ENCODE data around the gene RASAL2. TPM values are rescaled to one million over a fixed set of nuclear protein-coding genes. Genes with fewer than 3 reads are reported as not detected.
A peak's percentile ranks its signal among the peaks of the same experiment; 100 is the strongest.

Gene RASAL2
- total and polyA plus RNA-seq, 4 experiments from 2014 or later: 0.28 to 0.32 TPM; not detected in 2

GRCh38 chr1:178504286-178504685 lies 410.4 kb downstream of the RASAL2 start:
- intact Hi-C loops (cut with micrococcal nuclease): no loop called here
- H3K27me3 Mint-ChIP-seq: peaks cover 0 to 5% of the 10 kb centered on the region in 2 donors
- CTCF ChIA-PET (ENCODE audit: partially characterized antibody): interaction anchor here (1.2 kb wide), 1 partner anchor 23 kb away, joined by 3 read pairs; no protein-coding TSS in a partner anchor
- no peak overlapping the region for H3K4me3 Mint-ChIP-seq
- no peak for DNase-seq
- H3K9me3 Mint-ChIP-seq: no peaks in the 10 kb centered on the region
- H3K9me3 ChIP-seq (ENCODE audit: control insufficient read depth in 1 of 2, low read length in 2 of 2): no peaks in the 10 kb centered on the region
- no peak overlapping the region for H3K27ac ChIP-seq (ENCODE audit: low read depth, low read length)
- no peaks in the 10 kb centered on the region for H3K4me1 Mint-ChIP-seq
- no peak overlapping the region for H3K4me3 ChIP-seq (ENCODE audit: low read length in 2 of 2)
- no peaks in the 10 kb centered on the region for H3K4me1 ChIP-seq (ENCODE audit: insufficient read depth, low read length)
- H3K27me3 ChIP-seq (ENCODE audit: insufficient read depth, low read length): no peaks in the 10 kb centered on the region
- no peak overlapping the region for H3K27ac Mint-ChIP-seq
- H3K36me3 Mint-ChIP-seq: no peaks in the 10 kb centered on the region
- POLR2A ChIA-PET (ENCODE audit: partially characterized antibody): no interaction called here
- H3K36me3 ChIP-seq (ENCODE audit: insufficient read depth, low read length): no peaks in the 10 kb centered on the region

GRCh38 chr1:178506177-178506576 lies 412.3 kb downstream of the RASAL2 start:
- Histone ChIP-seq H3K4me1 (ENCODE audit: insufficient read depth, low read length) (no peaks in the 10 kb centered on the region), H3K36me3 (ENCODE audit: insufficient read depth, low read length) (no peaks in the 10 kb centered on the region), H3K9me3 (ENCODE audit: control insufficient read depth in 1 of 2, low read length in 2 of 2) (no peaks in the 10 kb centered on the region), H3K4me3 (ENCODE audit: low read length in 2 of 2) (no peak overlapping the region), H3K27ac (ENCODE audit: low read depth, low read length) (no peak overlapping the region), H3K27me3 (ENCODE audit: insufficient read depth, low read length) (no peaks in the 10 kb centered on the region)
- Mint-ChIP-seq H3K27ac (peak overlapping the region in 1 of 7 donors; percentile 25), H3K36me3 (no peaks in the 10 kb centered on the region), H3K4me3 (no peak overlapping the region), H3K27me3 (peaks cover 0 to 5% of the 10 kb centered on the region in 2 donors), H3K9me3 (no peaks in the 10 kb centered on the region), H3K4me1 (no peaks in the 10 kb centered on the region)
- CTCF ChIA-PET (ENCODE audit: partially characterized antibody): no interaction called here
- POLR2A ChIA-PET (ENCODE audit: partially characterized antibody): no interaction called here
- intact Hi-C loops (cut with micrococcal nuclease): no loop called here
- DNase-seq: no peak

- DNase-seq: no peak
- H3K9me3 ChIP-seq (ENCODE audit: control insufficient read depth in 1 of 2, low read length in 2 of 2): no peaks in the 10 kb centered on the region
- Mint-ChIP-seq H3K27me3 (peaks cover 0 to 5% of the 10 kb centered on the region in 2 donors), H3K36me3 (no peaks in the 10 kb centered on the region), H3K9me3 (no peaks in the 10 kb centered on the region), H3K27ac (no peak overlapping the region), H3K4me1 (no peaks in the 10 kb centered on the region), H3K4me3 (no peak overlapping the region)
- H3K4me3 ChIP-seq (ENCODE audit: low read length in 2 of 2): no peak overlapping the region
- H3K27ac ChIP-seq (ENCODE audit: low read depth, low read length): no peak overlapping the region
- ChIA-PET POLR2A (ENCODE audit: partially characterized antibody) (no interaction called here), CTCF (ENCODE audit: partially characterized antibody) (no interaction called here)
- no peaks in the 10 kb centered on the region for H3K27me3 ChIP-seq (ENCODE audit: insufficient read depth, low read length)
- H3K36me3 ChIP-seq (ENCODE audit: insufficient read depth, low read length): no peaks in the 10 kb centered on the region
- no peaks in the 10 kb centered on the region for H3K4me1 ChIP-seq (ENCODE audit: insufficient read depth, low read length)
- intact Hi-C loops (cut with micrococcal nuclease): no loop called here
These were observed 412.8 kb downstream of the RASAL2 start for GRCh38 chr1:178506669-178507068.

GRCh38 chr1:178509414-178510007 lies 415.6 kb downstream of the RASAL2 start:
- H3K36me3 ChIP-seq (ENCODE audit: insufficient read depth, low read length): no peaks in the 10 kb centered on the region
- Mint-ChIP-seq H3K36me3 (no peaks in the 10 kb centered on the region), H3K27ac (no peak overlapping the region), H3K27me3 (peaks cover 0 to 3% of the 10 kb centered on the region in 2 donors), H3K4me3 (no peak overlapping the region), H3K4me1 (no peaks in the 10 kb centered on the region), H3K9me3 (no peaks in the 10 kb centered on the region)
- POLR2A ChIA-PET (ENCODE audit: partially characterized antibody): no interaction called here
- no peaks in the 10 kb centered on the region for H3K27me3 ChIP-seq (ENCODE audit: insufficient read depth, low read length)
- no peaks in the 10 kb centered on the region for H3K4me1 ChIP-seq (ENCODE audit: insufficient read depth, low read length)
- intact Hi-C loops (cut with micrococcal nuclease): no loop called here
- no peak overlapping the region for H3K27ac ChIP-seq (ENCODE audit: low read depth, low read length)
- CTCF ChIA-PET (ENCODE audit: partially characterized antibody): no interaction called here
- H3K9me3 ChIP-seq (ENCODE audit: control insufficient read depth in 1 of 2, low read length in 2 of 2): no peaks in the 10 kb centered on the region
- H3K4me3 ChIP-seq (ENCODE audit: low read length in 2 of 2): no peak overlapping the region
- DNase-seq: no peak

GRCh38 chr1:178510155-178510554 lies 416.3 kb downstream of the RASAL2 start:
- H3K27me3 Mint-ChIP-seq: peaks cover 0 to 3% of the 10 kb centered on the region in 2 donors
- intact Hi-C loops (cut with micrococcal nuclease): no loop called here
- Histone ChIP-seq H3K27me3 (ENCODE audit: insufficient read depth, low read length) (no peaks in the 10 kb centered on the region), H3K27ac (ENCODE audit: low read depth, low read length) (no peak overlapping the region), H3K4me1 (ENCODE audit: insufficient read depth, low read length) (no peaks in the 10 kb centered on the region), H3K9me3 (ENCODE audit: control insufficient read depth in 1 of 2, low read length in 2 of 2) (no peaks in the 10 kb centered on the region), H3K36me3 (ENCODE audit: insufficient read depth, low read length) (no peaks in the 10 kb centered on the region), H3K4me3 (ENCODE audit: low read length in 2 of 2) (no peak overlapping the region)
- CTCF ChIA-PET (ENCODE audit: partially characterized antibody): no interaction called here
- DNase-seq: no peak
- H3K27ac Mint-ChIP-seq: no peak overlapping the region
- no peaks in the 10 kb centered on the region for H3K9me3 Mint-ChIP-seq
- POLR2A ChIA-PET (ENCODE audit: partially characterized antibody): no interaction called here
- no peaks in the 10 kb centered on the region for H3K36me3 Mint-ChIP-seq
- no peak overlapping the region for H3K4me3 Mint-ChIP-seq
- H3K4me1 Mint-ChIP-seq: no peaks in the 10 kb centered on the region

- CTCF ChIA-PET (ENCODE audit: partially characterized antibody): no interaction called here
- H3K27ac ChIP-seq (ENCODE audit: low read depth, low read length): no peak within 1 kb of the TSS
- Mint-ChIP-seq H3K36me3 (no peaks in the 10 kb centered on the region), H3K4me1 (no peaks in the 10 kb centered on the region), H3K27me3 (peaks cover 0 to 3% of the 10 kb centered on the region in 2 donors), H3K4me3 (no peak within 1 kb of the TSS), H3K27ac (no peak within 1 kb of the TSS), H3K9me3 (no peaks in the 10 kb centered on the region)
- no peak for DNase-seq
- H3K4me1 ChIP-seq (ENCODE audit: insufficient read depth, low read length): no peaks in the 10 kb centered on the region
- no peaks in the 10 kb centered on the region for H3K9me3 ChIP-seq (ENCODE audit: control insufficient read depth in 1 of 2, low read length in 2 of 2)
- POLR2A ChIA-PET (ENCODE audit: partially characterized antibody): no interaction called here
- no peaks in the 10 kb centered on the region for H3K27me3 ChIP-seq (ENCODE audit: insufficient read depth, low read length)
- H3K36me3 ChIP-seq (ENCODE audit: insufficient read depth, low read length): no peaks in the 10 kb centered on the region
- intact Hi-C loops (cut with micrococcal nuclease): no loop called here
- no peak within 1 kb of the TSS for H3K4me3 ChIP-seq (ENCODE audit: low read length in 2 of 2)
These were observed 418.8 kb downstream of the RASAL2 start, which contains the start of gene TEX35 for GRCh38 chr1:178512566-178513277. Gene TEX35, plus strand, starts transcription at chr1:178513109. Its CDS starts 80 bp downstream, at chr1:178513189.

- no peak overlapping the region for H3K4me3 Mint-ChIP-seq
- no peaks in the 10 kb centered on the region for H3K9me3 Mint-ChIP-seq
- H3K36me3 Mint-ChIP-seq: no peaks in the 10 kb centered on the region
- no peak for DNase-seq
- H3K27me3 Mint-ChIP-seq: peaks cover 0 to 3% of the 10 kb centered on the region in 2 donors
- H3K4me1 Mint-ChIP-seq: no peaks in the 10 kb centered on the region
- intact Hi-C loops (cut with micrococcal nuclease): no loop called here
- H3K27ac Mint-ChIP-seq: no peak overlapping the region
- Histone ChIP-seq H3K27ac (ENCODE audit: low read depth, low read length) (no peak overlapping the region), H3K36me3 (ENCODE audit: insufficient read depth, low read length) (no peaks in the 10 kb centered on the region), H3K4me1 (ENCODE audit: insufficient read depth, low read length) (no peaks in the 10 kb centered on the region), H3K27me3 (ENCODE audit: insufficient read depth, low read length) (no peaks in the 10 kb centered on the region), H3K4me3 (ENCODE audit: low read length in 2 of 2) (no peak overlapping the region), H3K9me3 (ENCODE audit: control insufficient read depth in 1 of 2, low read length in 2 of 2) (no peaks in the 10 kb centered on the region)
- CTCF ChIA-PET (ENCODE audit: partially characterized antibody): no interaction called here
- POLR2A ChIA-PET (ENCODE audit: partially characterized antibody): no interaction called here
These were observed 419.5 kb downstream of the RASAL2 start for GRCh38 chr1:178513278-178513983.
